Epithelial cell of esophagus (primary cell): ENCODE results near the gene GPR61.

Experiments
- DNase-seq: peaks from one replicate; pipeline ENCODE4 v3.0.0; 2010; ENCODE audit warnings: low read depth
- H3K4me3 ChIP-seq: 2 replicates; pipeline ENCODE4 v1.5.1; 2011; ENCODE audit warnings: mild to moderate bottlenecking, low read length, control low read depth
- TF ChIP-seq, protein P1 (sequence below): IDR thresholded peaks from 2 replicates; pipeline ENCODE4 v1.5.1; 2011; ENCODE audit warnings: low read depth, mild to moderate bottlenecking, low read length, control low read depth, inconsistent platforms; ENCODE audit not compliant: insufficient read depth; ENCODE audit errors: missing control alignments

GPR61 gene

DNA sequence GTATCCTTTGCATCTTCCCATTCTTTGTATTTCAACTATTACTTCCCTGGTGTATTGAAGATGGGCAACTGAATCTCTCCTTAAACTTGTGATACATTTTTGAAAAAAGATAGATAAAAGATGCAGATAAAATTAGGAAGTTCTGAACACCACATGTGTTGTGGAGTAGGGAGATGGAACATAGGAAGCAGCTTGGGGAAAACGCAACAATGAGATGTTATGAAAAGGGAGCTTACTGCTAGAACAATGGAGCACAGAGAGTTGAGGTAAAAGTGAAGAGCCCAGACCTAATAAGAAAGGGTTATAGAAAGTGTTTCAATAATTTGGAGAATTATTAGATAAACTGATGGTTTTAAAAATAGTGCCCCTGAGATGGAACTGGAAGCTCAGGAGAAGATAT is 29.7 kb downstream of the GPR61 start:
- no peak for DNase-seq
- TF ChIP-seq, protein P1, sequence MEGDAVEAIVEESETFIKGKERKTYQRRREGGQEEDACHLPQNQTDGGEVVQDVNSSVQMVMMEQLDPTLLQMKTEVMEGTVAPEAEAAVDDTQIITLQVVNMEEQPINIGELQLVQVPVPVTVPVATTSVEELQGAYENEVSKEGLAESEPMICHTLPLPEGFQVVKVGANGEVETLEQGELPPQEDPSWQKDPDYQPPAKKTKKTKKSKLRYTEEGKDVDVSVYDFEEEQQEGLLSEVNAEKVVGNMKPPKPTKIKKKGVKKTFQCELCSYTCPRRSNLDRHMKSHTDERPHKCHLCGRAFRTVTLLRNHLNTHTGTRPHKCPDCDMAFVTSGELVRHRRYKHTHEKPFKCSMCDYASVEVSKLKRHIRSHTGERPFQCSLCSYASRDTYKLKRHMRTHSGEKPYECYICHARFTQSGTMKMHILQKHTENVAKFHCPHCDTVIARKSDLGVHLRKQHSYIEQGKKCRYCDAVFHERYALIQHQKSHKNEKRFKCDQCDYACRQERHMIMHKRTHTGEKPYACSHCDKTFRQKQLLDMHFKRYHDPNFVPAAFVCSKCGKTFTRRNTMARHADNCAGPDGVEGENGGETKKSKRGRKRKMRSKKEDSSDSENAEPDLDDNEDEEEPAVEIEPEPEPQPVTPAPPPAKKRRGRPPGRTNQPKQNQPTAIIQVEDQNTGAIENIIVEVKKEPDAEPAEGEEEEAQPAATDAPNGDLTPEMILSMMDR, result no peak
- no peak overlapping the region for H3K4me3 ChIP-seq

DNA sequence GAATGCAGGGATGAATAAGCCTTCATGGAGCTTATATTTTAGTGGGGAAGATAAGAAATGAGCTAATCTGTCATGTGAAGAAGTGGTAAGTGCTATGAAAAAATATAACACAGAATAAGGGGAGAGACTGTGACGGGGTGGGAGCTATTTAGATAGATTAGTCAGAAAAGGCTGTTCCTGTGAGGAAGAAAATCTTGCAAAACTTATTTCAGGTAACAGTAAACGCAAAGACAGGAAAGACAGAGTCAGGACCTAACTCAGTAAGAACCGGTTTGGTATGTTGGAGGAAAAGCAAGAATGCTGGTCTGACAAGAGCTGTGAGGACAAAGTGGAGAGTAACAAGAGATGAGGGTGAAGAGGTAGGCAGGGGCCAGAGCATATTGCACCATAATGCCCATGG is 30.7 kb downstream of the GPR61 start:
- peak; percentile 94 for DNase-seq
- TF ChIP-seq, protein P1, result no peak
- no peak overlapping the region for H3K4me3 ChIP-seq

DNA sequence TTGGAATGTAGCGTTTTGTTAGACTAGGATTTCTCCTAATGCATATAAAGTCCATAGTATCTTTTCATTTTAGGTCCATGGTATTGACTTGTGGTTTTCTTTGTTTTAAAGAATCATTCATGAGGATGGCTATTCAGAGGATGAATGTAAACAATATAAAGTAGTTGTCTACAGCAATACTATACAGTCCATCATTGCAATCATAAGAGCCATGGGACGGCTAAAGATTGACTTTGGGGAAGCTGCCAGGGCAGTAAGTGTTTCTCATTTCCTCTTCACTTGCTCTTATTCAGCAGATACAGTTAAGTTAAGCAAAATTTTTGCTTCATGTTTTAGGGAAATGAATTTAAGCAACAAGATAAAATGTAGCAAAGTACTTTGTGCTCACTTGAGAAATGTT is 34.1 kb downstream of the GPR61 start:
- no peak for DNase-seq
- no peak overlapping the region for H3K4me3 ChIP-seq
- TF ChIP-seq, protein P1, result no peak

DNA sequence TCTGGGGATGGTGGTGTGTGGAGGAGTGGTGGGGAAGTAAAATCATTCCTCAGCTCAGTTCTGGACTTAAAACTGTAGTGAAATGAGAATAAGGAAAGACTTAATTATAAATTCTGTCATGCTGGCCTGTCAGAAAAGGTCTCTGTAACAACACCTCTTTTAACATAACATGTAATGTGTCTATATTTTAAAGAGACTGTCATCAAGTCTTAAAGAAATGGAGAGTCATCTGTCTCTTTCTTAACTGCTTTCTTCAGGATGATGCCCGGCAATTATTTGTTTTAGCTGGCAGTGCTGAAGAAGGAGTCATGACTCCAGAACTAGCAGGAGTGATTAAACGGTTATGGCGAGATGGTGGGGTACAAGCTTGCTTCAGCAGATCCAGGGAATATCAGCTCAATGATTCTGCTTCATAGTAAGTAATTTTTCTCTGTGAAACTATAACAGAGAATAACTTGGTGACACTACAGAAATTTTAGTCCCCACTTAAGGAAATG is 39.3 kb downstream of the GPR61 start:
- DNase-seq, result no peak
- TF ChIP-seq, protein P1, result no peak
- H3K4me3 ChIP-seq, result no peak overlapping the region

DNA sequence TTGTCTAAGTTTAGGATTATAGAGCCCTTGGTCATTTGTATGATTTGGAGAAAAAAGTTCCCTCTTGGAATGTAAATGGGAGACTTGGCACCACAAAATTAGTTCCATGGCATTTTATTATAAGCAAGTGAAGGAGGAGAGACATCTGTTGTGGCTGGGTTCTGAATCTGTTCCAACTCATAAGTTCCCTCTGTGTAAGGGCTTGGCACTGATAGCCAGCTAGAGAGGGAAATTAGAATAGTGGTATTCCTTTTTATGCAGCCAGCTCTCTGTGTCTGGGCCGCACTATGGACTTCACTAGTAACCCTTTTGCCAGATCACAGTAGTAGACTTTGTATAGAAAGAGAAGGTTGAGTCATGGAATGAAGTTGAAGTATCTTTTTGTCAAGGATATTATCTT is 39.8 kb downstream of the GPR61 start:
- no peak overlapping the region for H3K4me3 ChIP-seq
- TF ChIP-seq, protein P1, result no peak
- no peak for DNase-seq

DNA sequence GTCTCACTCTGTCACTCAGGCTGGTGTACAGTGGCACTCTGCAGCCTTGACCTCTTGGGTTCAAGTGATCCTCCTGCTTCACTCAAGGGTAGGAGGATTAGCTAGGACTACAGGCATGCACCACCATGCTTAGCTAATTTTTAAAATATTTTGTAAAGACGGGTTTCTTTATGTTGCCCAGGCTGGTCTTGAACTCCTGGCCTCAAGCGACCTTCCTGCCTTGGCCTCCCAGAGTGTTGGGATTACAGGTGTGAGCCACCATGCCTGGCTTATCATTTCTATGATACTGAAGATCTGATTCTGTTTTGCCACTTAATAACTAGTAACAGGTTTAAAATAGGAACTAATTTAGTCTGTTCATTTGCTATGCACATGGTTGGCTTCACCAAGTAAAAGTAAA is 42.3 kb downstream of the GPR61 start:
- no peak for DNase-seq
- TF ChIP-seq, protein P1, result no peak

DNA sequence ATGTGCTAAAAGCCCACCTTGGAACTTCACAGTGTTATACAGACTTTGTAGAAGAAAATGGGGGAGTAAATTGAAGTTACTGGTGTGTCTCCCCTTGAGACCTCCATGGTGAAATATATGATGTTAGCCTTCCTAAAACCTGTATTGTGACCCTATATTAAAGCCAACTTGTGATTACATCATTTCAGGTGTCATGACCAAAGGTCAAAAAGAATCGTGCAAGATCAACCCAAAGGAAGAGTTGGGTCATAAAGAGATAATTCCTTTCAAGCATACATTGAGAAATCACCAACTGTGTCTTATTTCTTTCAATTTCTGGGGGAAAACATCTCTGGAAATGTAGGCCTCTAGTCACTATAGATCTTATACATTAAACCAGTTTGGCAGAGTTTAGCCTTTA is 45.1 kb downstream of the GPR61 start:
- TF ChIP-seq, protein P1, result no peak
- no peak for DNase-seq
- H3K4me3 ChIP-seq, result no peak overlapping the region

More for the DNA sequence above, 42.3 kb downstream of the GPR61 start:
- no peak overlapping the region for H3K4me3 ChIP-seq
